PFSK-1 (cell line): ENCODE data around the gene CLEC17A.

ENCODE experiments used
- FOXP2 ChIP-seq: optimal IDR thresholded peaks from 2 replicates; pipeline ENCODE3; 2011; ENCODE audit warnings: borderline replicate concordance, control low read depth, inconsistent platforms; ENCODE audit not compliant: insufficient read depth; ENCODE audit errors: extremely low read length, extremely low read depth
- POLR2AphosphoS5 ChIP-seq: IDR thresholded peaks from 2 replicates; pipeline ENCODE4 v1.6.1; 2012; ENCODE audit warnings: low read depth, mild to moderate bottlenecking, control low read depth, low read length, moderate library complexity
- SIN3A ChIP-seq: IDR thresholded peaks from 2 replicates; pipeline ENCODE4 v1.6.1; 2012; ENCODE audit warnings: mild to moderate bottlenecking, low read length, moderate library complexity, borderline replicate concordance; ENCODE audit not compliant: insufficient read depth
- TAF1 ChIP-seq: IDR thresholded peaks from 2 replicates; pipeline ENCODE4 v1.6.1; 2012; ENCODE audit warnings: low read length, control low read depth, borderline replicate concordance; ENCODE audit not compliant: insufficient read depth
- TF ChIP-seq, protein P1 (sequence below), 2 experiments: IDR thresholded peaks; 2 replicates each; pipeline versions ENCODE4 v1.6.1 to v1.8.0; 2011 to 2012; ENCODE audit warnings: low read depth in 2 of 2, low read length in 2 of 2, control low read depth in 1 of 2, inconsistent platforms in 1 of 2, mild to moderate bottlenecking in 1 of 2, moderate library complexity in 1 of 2; ENCODE audit not compliant: insufficient read depth in 1 of 2

DNA sequence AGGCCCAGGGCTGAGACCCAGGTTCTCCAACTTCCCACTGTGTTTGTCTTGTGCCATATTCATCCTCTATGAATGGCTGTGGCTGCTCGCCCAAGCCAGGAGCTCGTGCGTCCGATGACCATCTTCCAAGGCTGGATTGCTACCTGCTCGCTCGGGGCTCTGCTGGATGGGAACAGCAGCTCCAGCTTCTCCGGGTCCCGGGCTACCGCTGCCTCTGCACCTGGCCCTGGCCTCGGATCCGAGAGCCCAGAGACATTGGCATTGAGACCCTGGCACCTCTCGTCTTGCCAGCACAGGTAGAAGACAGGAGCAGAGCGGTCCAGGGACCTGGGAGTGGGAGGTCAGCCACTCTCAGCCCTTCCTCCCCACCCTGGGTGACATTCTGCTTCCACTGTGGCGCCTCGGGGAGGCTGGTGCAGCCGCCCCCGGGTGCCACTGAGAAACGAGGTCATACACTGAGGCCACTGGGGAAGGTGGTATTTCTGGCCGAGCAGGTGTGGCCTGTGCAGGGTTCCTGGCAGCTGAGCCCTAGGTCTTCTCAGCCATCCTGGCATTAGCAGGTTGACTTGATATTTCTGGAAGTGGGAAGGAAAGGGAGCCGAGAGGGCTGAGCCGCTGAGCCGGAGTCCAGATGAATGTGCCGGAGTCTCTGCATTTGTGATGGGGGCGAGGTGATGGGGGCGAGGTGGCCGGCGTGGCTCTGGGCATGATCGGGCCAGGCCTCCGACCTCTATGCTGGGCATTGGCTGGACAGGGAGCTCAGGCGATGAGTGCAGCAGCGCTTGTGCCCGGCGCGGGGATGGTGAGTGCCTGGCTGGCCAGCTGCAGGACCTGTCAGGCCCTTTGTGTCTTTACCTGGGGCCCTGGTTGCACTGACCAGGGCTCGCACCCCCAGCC is 29.6 kb upstream of the CLEC17A start:
- TF ChIP-seq, protein P1, sequence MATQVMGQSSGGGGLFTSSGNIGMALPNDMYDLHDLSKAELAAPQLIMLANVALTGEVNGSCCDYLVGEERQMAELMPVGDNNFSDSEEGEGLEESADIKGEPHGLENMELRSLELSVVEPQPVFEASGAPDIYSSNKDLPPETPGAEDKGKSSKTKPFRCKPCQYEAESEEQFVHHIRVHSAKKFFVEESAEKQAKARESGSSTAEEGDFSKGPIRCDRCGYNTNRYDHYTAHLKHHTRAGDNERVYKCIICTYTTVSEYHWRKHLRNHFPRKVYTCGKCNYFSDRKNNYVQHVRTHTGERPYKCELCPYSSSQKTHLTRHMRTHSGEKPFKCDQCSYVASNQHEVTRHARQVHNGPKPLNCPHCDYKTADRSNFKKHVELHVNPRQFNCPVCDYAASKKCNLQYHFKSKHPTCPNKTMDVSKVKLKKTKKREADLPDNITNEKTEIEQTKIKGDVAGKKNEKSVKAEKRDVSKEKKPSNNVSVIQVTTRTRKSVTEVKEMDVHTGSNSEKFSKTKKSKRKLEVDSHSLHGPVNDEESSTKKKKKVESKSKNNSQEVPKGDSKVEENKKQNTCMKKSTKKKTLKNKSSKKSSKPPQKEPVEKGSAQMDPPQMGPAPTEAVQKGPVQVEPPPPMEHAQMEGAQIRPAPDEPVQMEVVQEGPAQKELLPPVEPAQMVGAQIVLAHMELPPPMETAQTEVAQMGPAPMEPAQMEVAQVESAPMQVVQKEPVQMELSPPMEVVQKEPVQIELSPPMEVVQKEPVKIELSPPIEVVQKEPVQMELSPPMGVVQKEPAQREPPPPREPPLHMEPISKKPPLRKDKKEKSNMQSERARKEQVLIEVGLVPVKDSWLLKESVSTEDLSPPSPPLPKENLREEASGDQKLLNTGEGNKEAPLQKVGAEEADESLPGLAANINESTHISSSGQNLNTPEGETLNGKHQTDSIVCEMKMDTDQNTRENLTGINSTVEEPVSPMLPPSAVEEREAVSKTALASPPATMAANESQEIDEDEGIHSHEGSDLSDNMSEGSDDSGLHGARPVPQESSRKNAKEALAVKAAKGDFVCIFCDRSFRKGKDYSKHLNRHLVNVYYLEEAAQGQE (IDR thresholded peaks at IDR 0.05; ENCODE audit: insufficient read depth in 1 of 2, low read depth in 2 of 2, low read length in 2 of 2): no peak
- TF ChIP-seq POLR2AphosphoS5: no peak
- TF ChIP-seq SIN3A: no peak
- TF ChIP-seq TAF1: no peak
- no peak for TF ChIP-seq FOXP2
